Ectodermal cell (in vitro differentiated cells): ENCODE data around the gene PLB1.

ENCODE experiments used
- H3K27ac ChIP-seq: 2 replicates; pipeline ENCODE4 v1.7.0; 2013; ENCODE audit warnings: mild to moderate bottlenecking, low read depth, low read length; ENCODE audit not compliant: insufficient read depth, poor library complexity, severe bottlenecking
- H3K27me3 ChIP-seq: 2 replicates; pipeline ENCODE4 v1.7.0; 2013; ENCODE audit warnings: mild to moderate bottlenecking, low read length; ENCODE audit not compliant: insufficient read depth, control insufficient read depth, poor library complexity, severe bottlenecking
- H3K36me3 ChIP-seq: one replicate; pipeline ENCODE4 v1.7.0; 2013; ENCODE audit warnings: low read length; ENCODE audit not compliant: control insufficient read depth, insufficient read depth
- H3K4me1 ChIP-seq: one replicate; pipeline ENCODE4 v1.7.0; 2013; ENCODE audit warnings: low read length; ENCODE audit not compliant: control insufficient read depth, insufficient read depth
- H3K4me3 ChIP-seq: 2 replicates; pipeline ENCODE4 v1.7.0; 2013; ENCODE audit warnings: low read depth, low read length, control low read depth; ENCODE audit not compliant: insufficient read depth
- H3K9me3 ChIP-seq: 2 replicates; pipeline ENCODE4 v1.7.0; 2013; ENCODE audit warnings: mild to moderate bottlenecking, low read length, moderate library complexity; ENCODE audit not compliant: control insufficient read depth
- WGBS, 2 experiments: methylation state at CpG; one replicate each; pipeline ENCODE4 v1.1.7; 2013; ENCODE audit warnings: missing lambda C conversion rate in 2 of 2; 5-methylcytosine and 5-hydroxymethylcytosine counted together

The PLB1 gene

DNA sequence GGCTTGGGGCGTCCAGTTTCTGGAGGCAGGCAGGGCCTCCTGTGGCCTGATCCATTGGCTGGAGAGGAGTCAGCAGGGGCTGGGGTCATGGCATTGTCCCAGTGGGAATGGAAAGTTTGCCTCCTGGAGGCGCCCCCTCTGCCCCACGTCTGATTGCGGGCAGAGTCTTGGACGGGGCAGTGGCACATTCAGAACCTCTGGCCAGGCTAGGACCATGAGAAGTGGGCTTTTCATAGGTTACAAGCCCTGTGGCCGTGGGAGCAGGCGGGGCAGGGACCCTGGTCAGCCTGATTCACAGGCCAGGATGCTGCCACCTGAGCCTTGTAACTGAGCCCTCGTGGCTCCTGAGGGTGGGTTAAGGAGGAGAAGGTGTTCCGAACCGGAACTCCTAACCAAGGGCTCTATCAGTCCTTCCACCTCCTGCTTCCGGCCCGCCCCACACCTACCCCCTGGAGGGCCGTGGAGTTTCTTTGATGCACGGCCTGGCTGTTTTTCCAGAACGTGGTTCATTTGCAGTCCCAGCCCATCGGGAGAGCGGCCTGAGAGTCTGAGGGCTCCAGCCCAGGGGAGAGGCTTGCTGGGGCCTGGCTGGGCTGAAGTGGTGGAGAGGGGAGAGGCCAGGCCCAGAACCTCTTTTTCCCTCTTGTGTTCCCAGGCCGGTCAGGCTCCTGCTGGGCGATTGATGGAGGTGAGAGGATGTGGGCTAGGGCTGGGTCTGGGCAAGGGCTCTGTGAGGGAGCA lies 43.9 kb upstream of the PLB1 start:
- Histone ChIP-seq H3K36me3 (no peaks in the 10 kb centered on the region), H3K9me3 (no peaks in the 10 kb centered on the region), H3K27me3 (no peaks in the 10 kb centered on the region), H3K4me1 (no peaks in the 10 kb centered on the region), H3K4me3 (no peak overlapping the region), H3K27ac (no peak overlapping the region)
- 84% methylated on average over 17 to 18 of the region's 19 CpGs for WGBS, 2 experiments

DNA sequence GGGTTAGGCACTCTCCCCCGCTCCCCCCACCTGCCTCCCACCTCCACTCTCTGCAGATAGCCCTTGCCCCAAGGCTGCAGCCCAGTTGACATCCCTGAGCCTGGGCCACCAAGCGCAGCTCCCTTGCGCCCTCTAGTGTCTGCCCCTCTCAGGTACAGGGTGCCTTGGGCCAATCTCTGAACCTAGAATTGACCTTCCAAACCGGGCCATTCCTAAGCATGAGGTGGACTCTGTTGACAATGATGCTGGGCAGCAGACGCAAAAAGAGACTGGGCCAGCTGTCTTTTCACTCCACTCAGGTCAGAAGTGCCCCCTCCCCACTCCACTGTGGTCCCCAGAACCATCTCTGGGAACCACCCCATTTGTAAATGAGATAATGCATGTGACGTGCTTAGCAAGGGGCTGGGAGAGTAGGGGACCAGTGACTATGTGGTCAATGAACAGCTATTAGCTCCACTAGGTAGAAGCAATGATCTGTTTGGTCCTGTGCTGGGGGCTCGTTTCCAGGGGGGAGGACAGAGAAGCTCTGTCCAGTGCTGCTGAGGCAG lies 43.3 kb upstream of the PLB1 start:
- Histone ChIP-seq H3K36me3 (no peaks in the 10 kb centered on the region), H3K4me1 (no peaks in the 10 kb centered on the region), H3K27ac (no peak overlapping the region), H3K27me3 (no peaks in the 10 kb centered on the region), H3K9me3 (no peaks in the 10 kb centered on the region), H3K4me3 (no peak overlapping the region)
- WGBS, 2 experiments = 49 to 51% methylated on average over 7 of the region's 7 CpGs

DNA sequence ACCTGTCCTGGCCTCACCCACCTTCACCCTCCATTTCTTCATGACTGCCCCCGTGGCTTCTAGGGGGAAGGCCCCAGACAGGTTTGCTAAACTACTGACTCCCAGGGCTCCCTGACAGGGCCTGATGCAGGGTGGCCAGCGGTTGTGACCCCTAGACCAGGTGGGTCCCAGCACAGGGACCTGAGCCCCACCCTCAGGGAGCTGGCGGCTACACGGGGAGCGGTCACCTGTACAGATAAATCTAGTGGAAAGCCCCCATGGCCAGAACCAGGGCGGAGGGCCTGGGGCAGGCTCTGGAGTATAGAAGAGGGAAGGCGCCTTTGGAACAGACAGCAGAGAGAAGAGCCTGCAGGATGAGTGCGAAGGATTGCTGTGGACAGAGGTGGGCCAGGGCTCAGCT lies 42.5 kb upstream of the PLB1 start:
- WGBS, 2 experiments = 94 to 96% methylated on average over 8 of the region's 8 CpGs
- H3K27ac ChIP-seq = no peak overlapping the region
- H3K4me3 ChIP-seq = no peak overlapping the region
- no peaks in the 10 kb centered on the region for H3K27me3 ChIP-seq
- H3K4me1 ChIP-seq = no peaks in the 10 kb centered on the region
- no peaks in the 10 kb centered on the region for H3K36me3 ChIP-seq
- H3K9me3 ChIP-seq = no peaks in the 10 kb centered on the region

DNA sequence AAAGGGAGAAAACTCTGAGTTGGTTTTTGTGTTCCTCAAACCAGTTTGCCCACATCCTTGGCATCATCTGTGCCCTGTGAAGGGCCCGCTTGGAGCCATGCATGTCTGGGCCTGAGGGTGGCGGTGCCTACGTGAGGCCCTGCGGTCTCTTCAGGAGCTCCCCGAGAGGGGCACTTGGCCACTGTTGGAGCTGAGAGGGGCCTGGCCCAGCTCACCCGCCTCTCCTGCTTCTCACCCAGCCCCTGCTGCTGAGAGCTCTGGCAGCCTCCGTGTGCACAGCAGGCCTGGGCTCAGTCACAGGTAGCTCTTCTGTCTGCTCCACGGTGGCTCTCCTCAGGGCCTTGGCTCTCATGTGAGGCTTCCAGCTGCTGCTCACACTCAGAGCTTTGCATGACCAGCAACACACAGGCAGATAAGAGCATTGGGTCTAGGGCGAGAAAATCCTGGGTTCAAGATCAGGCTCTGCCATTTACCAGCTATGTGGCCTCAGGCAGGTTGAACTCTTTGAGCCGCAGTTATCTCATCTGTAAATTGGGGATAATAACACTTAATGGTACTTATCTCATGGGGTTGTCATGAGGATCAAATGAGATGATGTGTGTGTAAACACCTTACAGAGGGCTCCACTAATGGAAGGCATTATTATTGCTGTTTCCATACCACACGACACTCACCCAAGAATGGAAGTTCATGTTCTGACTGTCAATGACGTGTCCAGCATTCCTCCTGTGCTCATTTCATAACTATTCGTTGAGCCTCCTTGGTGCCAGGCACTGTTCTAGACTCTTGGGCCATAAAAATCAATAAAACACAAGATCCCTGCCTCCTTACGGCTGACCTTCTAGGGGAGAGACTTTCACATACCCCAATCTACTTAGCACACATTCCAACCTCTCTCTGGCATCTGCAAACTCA lies 41.6 kb upstream of the PLB1 start:
- Histone ChIP-seq H3K27me3 (no peaks in the 10 kb centered on the region), H3K4me3 (no peak overlapping the region), H3K36me3 (no peaks in the 10 kb centered on the region), H3K27ac (no peak overlapping the region), H3K9me3 (no peaks in the 10 kb centered on the region), H3K4me1 (no peaks in the 10 kb centered on the region)
- WGBS, 2 experiments = 92 to 93% methylated on average over 14 of the region's 14 CpGs

DNA sequence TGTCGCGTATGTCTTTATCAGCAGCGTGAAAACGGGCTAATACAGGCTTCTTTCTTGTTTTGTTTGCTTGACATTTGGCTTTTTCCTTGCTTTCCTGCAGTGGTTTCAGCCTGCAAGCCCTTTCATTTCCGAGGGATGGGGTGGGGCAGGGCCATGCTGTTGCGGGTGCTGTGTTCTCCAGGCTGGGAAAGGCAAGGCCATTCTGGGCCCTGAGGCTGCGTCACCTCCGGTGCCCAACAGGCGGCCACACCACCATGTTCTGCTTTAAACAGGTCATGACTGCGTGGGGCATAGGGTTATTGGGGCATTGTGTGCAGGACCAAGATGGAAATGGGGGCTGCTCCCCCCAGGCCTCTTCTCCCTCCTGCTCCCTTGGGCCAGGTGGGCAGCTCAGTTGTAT lies 38.6 kb upstream of the PLB1 start:
- Histone ChIP-seq H3K27me3 (no peaks in the 10 kb centered on the region), H3K4me3 (no peak overlapping the region), H3K4me1 (no peaks in the 10 kb centered on the region), H3K36me3 (no peaks in the 10 kb centered on the region), H3K9me3 (no peaks in the 10 kb centered on the region), H3K27ac (no peak overlapping the region)
- 88 to 93% methylated on average over 10 of the region's 10 CpGs for WGBS, 2 experiments

DNA sequence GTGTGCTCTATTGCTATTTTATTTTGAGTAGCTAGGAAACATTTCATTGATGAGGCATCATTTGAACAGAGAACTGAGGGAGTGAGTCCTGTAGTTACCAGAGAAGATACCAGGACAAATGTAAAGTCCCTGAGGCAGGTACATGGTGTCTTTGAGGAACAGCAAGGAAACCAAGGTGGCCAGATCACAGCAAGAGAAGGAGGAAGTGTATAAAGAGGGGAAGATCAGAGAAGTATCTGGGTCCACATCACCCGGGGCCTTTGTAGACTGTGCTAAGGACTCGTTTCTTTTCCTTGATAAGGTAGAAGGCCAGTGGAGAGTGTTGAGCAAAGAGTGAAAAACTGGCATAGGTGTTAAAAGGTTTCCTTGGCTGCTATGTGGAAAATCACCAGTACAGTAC lies 34.8 kb upstream of the PLB1 start:
- Histone ChIP-seq H3K27me3 (no peaks in the 10 kb centered on the region), H3K27ac (no peak overlapping the region), H3K9me3 (no peaks in the 10 kb centered on the region), H3K36me3 (no peaks in the 10 kb centered on the region), H3K4me3 (no peak overlapping the region), H3K4me1 (no peaks in the 10 kb centered on the region)
- 94 to 95% methylated on average over 2 of the region's 2 CpGs for WGBS, 2 experiments

DNA sequence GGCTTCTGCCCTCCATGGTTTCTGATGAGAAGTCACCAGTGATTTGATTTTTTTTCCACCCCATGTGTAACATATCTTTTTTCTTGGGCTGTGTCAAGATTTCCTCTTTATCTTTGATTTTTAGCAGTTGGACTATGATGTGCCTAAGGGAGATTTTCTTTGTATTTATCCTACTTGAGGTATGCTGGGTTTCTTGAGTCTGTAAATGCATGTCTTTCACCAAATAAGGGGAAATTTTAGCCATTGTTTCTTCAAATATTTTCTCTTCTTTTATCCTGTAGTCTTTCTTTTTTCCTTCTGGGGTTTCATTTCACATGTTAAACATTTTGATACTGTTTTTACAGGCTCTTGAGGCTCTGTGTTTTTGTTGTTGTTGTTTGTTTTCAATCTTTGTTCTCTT lies 33.7 kb upstream of the PLB1 start:
- Histone ChIP-seq H3K4me1 (no peaks in the 10 kb centered on the region), H3K9me3 (no peaks in the 10 kb centered on the region), H3K27me3 (no peaks in the 10 kb centered on the region), H3K4me3 (no peak overlapping the region), H3K27ac (no peak overlapping the region), H3K36me3 (no peaks in the 10 kb centered on the region)

DNA sequence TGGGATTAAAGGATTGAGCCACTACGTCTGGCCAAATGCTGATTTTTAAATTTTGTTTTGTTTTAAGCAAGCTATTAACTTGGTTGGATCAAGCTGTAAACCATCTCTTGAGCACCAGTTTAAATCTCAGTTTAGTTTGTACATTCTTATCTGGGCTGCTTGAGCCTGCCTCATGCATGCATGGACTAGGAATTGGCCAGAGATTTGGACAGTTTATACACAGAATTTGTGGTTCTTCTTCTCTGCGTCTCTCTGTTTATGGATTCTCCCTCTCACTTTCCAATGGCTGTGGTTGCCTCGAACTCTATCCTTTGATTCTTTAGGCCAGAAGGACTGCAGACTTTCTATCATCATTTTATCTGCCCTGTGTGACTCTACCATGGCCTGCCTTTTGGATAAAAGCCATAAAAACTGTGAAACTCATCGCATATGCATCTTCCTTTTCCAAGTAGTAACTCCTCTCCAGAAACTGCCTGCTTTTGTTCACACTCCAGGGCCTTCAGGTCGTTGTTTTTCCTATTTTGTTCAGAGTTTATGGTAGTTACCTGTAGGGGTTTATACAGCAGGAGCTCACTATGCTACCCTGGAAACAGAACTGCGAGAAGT lies 32.5 kb upstream of the PLB1 start:
- Histone ChIP-seq H3K4me1 (no peaks in the 10 kb centered on the region), H3K27ac (no peak overlapping the region), H3K4me3 (no peak overlapping the region), H3K27me3 (no peaks in the 10 kb centered on the region), H3K9me3 (no peaks in the 10 kb centered on the region), H3K36me3 (no peaks in the 10 kb centered on the region)
- WGBS, 2 experiments = 74 to 76% methylated on average over 6 of the region's 6 CpGs

DNA sequence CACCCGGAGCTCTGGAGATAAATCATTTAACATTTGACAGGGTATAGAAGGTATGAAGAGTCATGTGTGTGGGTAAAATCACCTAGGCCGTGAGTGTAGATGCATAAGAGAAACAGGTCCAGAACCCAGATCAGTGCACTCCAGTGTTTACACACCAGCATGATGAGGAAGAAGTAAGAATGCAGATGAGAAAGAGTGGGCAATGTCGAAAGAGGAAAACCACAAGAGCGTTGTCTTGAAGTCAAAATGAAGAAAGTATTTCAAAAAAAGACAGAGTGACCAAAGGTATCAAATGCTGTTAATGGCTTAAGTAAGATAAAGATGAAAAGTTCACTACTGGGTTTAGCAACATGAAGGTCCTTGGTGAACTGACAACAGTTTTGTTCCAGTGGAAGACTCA lies 32.0 kb upstream of the PLB1 start:
- H3K27me3 ChIP-seq = no peaks in the 10 kb centered on the region
- no peak overlapping the region for H3K4me3 ChIP-seq
- H3K36me3 ChIP-seq = no peaks in the 10 kb centered on the region
- H3K4me1 ChIP-seq = no peaks in the 10 kb centered on the region
- WGBS, 2 experiments = 90 to 93% methylated on average over 4 of the region's 4 CpGs
- H3K9me3 ChIP-seq = no peaks in the 10 kb centered on the region
- no peak overlapping the region for H3K27ac ChIP-seq
